GM12878 (cell line): ENCODE results near the gene FOXF1. TPM values are rescaled to one million over a fixed set of nuclear protein-coding genes. Genes with fewer than 3 reads are reported as not detected.

Source experiments
- ATAC-seq: fragments of 200-7000 bp; cut with Tn5 transposase; 3 replicates; pipeline ENCODE4 v1.9.1; 2020; ENCODE audit warnings: mild to moderate bottlenecking, moderate library complexity
- BruUV-seq: library from RNA; stranded (reverse); fragments of 400-500 nt; replicated peaks from 2 replicates; lab custom pipeline; 2021; lab: Mats Ljungman, UMichigan
- CTCF ChIA-PET: fragments of 300-600 bp; sonication (Branson Sonifier 250); formaldehyde crosslinking; extraction: SDS; loops from one replicate; lab custom pipeline; 2021; ENCODE audit warnings: inconsistent platforms; lab: Yijun Ruan, JAX
- POLR2A ChIA-PET: fragments of 350-600 bp; formaldehyde crosslinking; extraction: SDS; loops from one replicate; lab custom pipeline; 2021; ENCODE audit warnings: inconsistent platforms; lab: Charles Lee
- RAD21 ChIA-PET: fragments of 300-600 bp; sonication (Branson Sonifier 250); formaldehyde crosslinking; loops from one replicate; lab custom pipeline; 2023; ENCODE audit warnings: antibody characterized with exemption; ENCODE audit not compliant: unreplicated experiment; lab: Charles Lee
- SMC1A ChIA-PET: fragments of 300-600 bp; sonication (Branson Sonifier 250); formaldehyde crosslinking; loops from one replicate; lab custom pipeline; 2023; ENCODE audit not compliant: unreplicated experiment, uncharacterized antibody; lab: Charles Lee
- DNase-seq: peaks from one replicate; pipeline ENCODE4 v3.0.0-alpha.2; 2011; ENCODE audit warnings: low read depth, low spot score
- FAIRE-seq: peaks from 3 replicates; lab custom pipeline; 2011; peaks lifted over from hg19 to GRCh38; lab: Jason Lieb, UNC
- H2AFZ ChIP-seq: 2 replicates; pipeline ENCODE4 v1.6.0; 2011; ENCODE audit warnings: low read depth, low read length, control low read depth; ENCODE audit not compliant: control insufficient read depth
- H3K27ac ChIP-seq: 2 replicates; pipeline ENCODE4 v1.5.1; 2011; ENCODE audit warnings: control low read depth; ENCODE audit not compliant: control insufficient read depth, insufficient read depth
- H3K27me3 ChIP-seq, 2 experiments: replicated peaks in 1 of 2; 2 replicates each; pipeline versions ENCODE4 v1.6.0 to v1.6.1; 2011; ENCODE audit warnings: low read length in 1 of 2; ENCODE audit not compliant: control insufficient read depth in 2 of 2, insufficient read depth in 2 of 2
- H3K36me3 ChIP-seq, 2 experiments: 2 replicates each; pipeline ENCODE4 v1.5.1; 2011; ENCODE audit warnings: low read length in 1 of 2; ENCODE audit not compliant: control insufficient read depth in 2 of 2, insufficient read depth in 2 of 2
- H3K4me1 ChIP-seq: 2 replicates; pipeline ENCODE4 v1.6.1; 2011; ENCODE audit warnings: mild to moderate bottlenecking, low read length, moderate library complexity, mixed read lengths; ENCODE audit not compliant: control insufficient read depth, insufficient read depth
- H3K4me2 ChIP-seq: 2 replicates; pipeline ENCODE4 v1.6.0; 2011; ENCODE audit warnings: control low read depth; ENCODE audit not compliant: control insufficient read depth, insufficient read depth
- H3K4me3 ChIP-seq: fragments of 200-600 bp; sonication (generic); 2 replicates; pipeline ENCODE4 v1.5.1; 2016
- H3K79me2 ChIP-seq: 2 replicates; pipeline ENCODE4 v1.6.0; 2011; ENCODE audit warnings: low read length; ENCODE audit not compliant: control insufficient read depth, insufficient read depth
- H3K9ac ChIP-seq: 2 replicates; pipeline ENCODE4 v1.8.0; 2011; ENCODE audit warnings: low read length, control low read depth, mixed read lengths; ENCODE audit not compliant: control insufficient read depth, insufficient read depth
- H3K9me3 ChIP-seq: replicated peaks from 3 replicates; pipeline ENCODE4 v1.5.1; 2011; ENCODE audit warnings: mild to moderate bottlenecking, low read length; ENCODE audit not compliant: control insufficient read depth, insufficient read depth
- H4K20me1 ChIP-seq: 2 replicates; pipeline ENCODE4 v1.6.0; 2011; ENCODE audit not compliant: control insufficient read depth, insufficient read depth
- ATF7 ChIP-seq: fragments of 450-650 bp; IDR thresholded peaks from 2 replicates; pipeline ENCODE4 v1.6.1; 2016; ENCODE audit warnings: low read depth, mild to moderate bottlenecking
- BCLAF1 ChIP-seq: fragments of 450-650 bp; IDR thresholded peaks from 2 replicates; pipeline ENCODE4 v1.6.1; 2017; ENCODE audit warnings: antibody characterized with exemption, mild to moderate bottlenecking, moderate library complexity
- CHD1 ChIP-seq: IDR thresholded peaks from 2 replicates; pipeline ENCODE4 v1.6.1; 2012; ENCODE audit warnings: low read depth, low read length, improper control_type of control experiment
- CREB1 ChIP-seq: IDR thresholded peaks from 2 replicates; pipeline ENCODE4 v1.6.1; 2012; ENCODE audit warnings: low read depth, mild to moderate bottlenecking, inconsistent platforms
- EED ChIP-seq: sonication (generic); IDR thresholded peaks from 2 replicates; pipeline ENCODE4 v1.6.1; 2016; ENCODE audit warnings: antibody characterized with exemption, low read depth
- EZH2 ChIP-seq: IDR thresholded peaks from 2 replicates; pipeline ENCODE4 v1.6.1; 2012; ENCODE audit warnings: low read depth, mild to moderate bottlenecking, control low read depth, inconsistent platforms, low read length, borderline replicate concordance; ENCODE audit not compliant: control insufficient read depth
- HDGF ChIP-seq: fragments of 450-650 bp; IDR thresholded peaks from 2 replicates; pipeline ENCODE4 v1.6.1; 2016; ENCODE audit warnings: antibody characterized with exemption
- IKZF2 ChIP-seq, 2 experiments: fragments of 450-650 bp; IDR thresholded peaks; 2 replicates each; pipeline ENCODE4 v1.6.1; 2017; ENCODE audit warnings: mild to moderate bottlenecking in 2 of 2, moderate library complexity in 2 of 2
- IRF3 ChIP-seq: fragments of 450-650 bp; IDR thresholded peaks from 2 replicates; pipeline ENCODE4 v1.6.1; 2014; ENCODE audit warnings: mild to moderate bottlenecking
- JUND ChIP-seq: IDR thresholded peaks from 2 replicates; pipeline ENCODE4 v1.6.1; 2012; ENCODE audit warnings: low read depth, mild to moderate bottlenecking, low read length, improper control_type of control experiment, moderate library complexity
- MTA2 ChIP-seq: fragments of 450-650 bp; IDR thresholded peaks from 2 replicates; pipeline ENCODE4 v1.6.1; 2016; ENCODE audit warnings: low read depth, mild to moderate bottlenecking, moderate library complexity
- MYB ChIP-seq: fragments of 150-350 bp; IDR thresholded peaks from 2 replicates; pipeline ENCODE4 v1.6.1; 2014; ENCODE audit warnings: mild to moderate bottlenecking, low read depth, low read length, borderline replicate concordance
- NRF1 ChIP-seq: conservative IDR thresholded peaks from 2 replicates; pipeline ENCODE4 v1.6.1; 2011; ENCODE audit warnings: mild to moderate bottlenecking, low read depth, low read length, improper control_type of control experiment
- RAD21 ChIP-seq: IDR thresholded peaks from 2 replicates; pipeline ENCODE4 v1.6.1; 2011; ENCODE audit warnings: mild to moderate bottlenecking, low read depth, low read length, moderate library complexity; ENCODE audit not compliant: insufficient read depth
- RAD51 ChIP-seq: fragments of 450-650 bp; IDR thresholded peaks from 2 replicates; pipeline ENCODE4 v1.6.1; 2016; ENCODE audit warnings: moderate library complexity, mild to moderate bottlenecking, inconsistent platforms
- SPI1 ChIP-seq: IDR thresholded peaks from 2 replicates; pipeline ENCODE4 v1.6.1; 2011; ENCODE audit warnings: low read depth, mild to moderate bottlenecking, low read length, moderate library complexity, borderline replicate concordance; ENCODE audit not compliant: insufficient read depth
- SREBF1 ChIP-seq: IDR thresholded peaks from 2 replicates; pipeline ENCODE4 v1.6.1; 2012; ENCODE audit warnings: mild to moderate bottlenecking, low read length
- SREBF2 ChIP-seq: IDR thresholded peaks from 2 replicates; pipeline ENCODE4 v1.6.1; 2012; ENCODE audit warnings: mild to moderate bottlenecking, low read length
- TBL1XR1 ChIP-seq: IDR thresholded peaks from 2 replicates; pipeline ENCODE4 v1.6.1; 2012; ENCODE audit warnings: low read depth, low read length, improper control_type of control experiment
- ZZZ3 ChIP-seq: IDR thresholded peaks from 2 replicates; pipeline ENCODE4 v1.6.1; 2011; ENCODE audit warnings: low read depth; ENCODE audit not compliant: control insufficient read depth, insufficient read length
- WGBS: methylation state at CpG from one replicate; pipeline ENCODE4 v1.1.6; 2016; ENCODE audit warnings: low lambda C conversion rate; ENCODE audit not compliant: insufficient replicate concordance, insufficient coverage; ENCODE audit errors: missing lambda C conversion rate; 5-methylcytosine and 5-hydroxymethylcytosine counted together
- in situ Hi-C: fragments of 300-500 bp; cut with MboI; formaldehyde crosslinking; loops from 9 replicates; pipeline ENCODE4 v1.14.3; 2018; ENCODE audit warnings: mixed read lengths
- intact Hi-C: fragments of 100-400 bp; cut with micrococcal nuclease; formaldehyde crosslinking; loops from one replicate; pipeline ENCODE4 v1.14.2; 2022; ENCODE audit not compliant: unreplicated experiment
- polyA plus RNA-seq, 11 experiments: library from polyadenylated mRNA; depleted of rRNA in 4 of 11; unstranded in 6 of 11; stranded (reverse) in 5 of 11; fragments of >200 nt; fragmentation: Nextera tagmentation in 4 of 11; fragmentation: Illumina TruSeq in 1 of 11; extraction: Ambion mirVana in 4 of 11; extraction: Trizol in 1 of 11; gene quantifications; 1 replicate in 1 of 11; 2 replicates in 10 of 11; pipeline versions ENCODE4 v1.2.1 to v1.2.3, GENCODE V29; 2011 to 2016; ENCODE audit warnings: inconsistent platforms in 2 of 11, missing spikeins in 2 of 11, low read depth in 1 of 11
- total RNA-seq, 4 experiments: library from RNA; depleted of rRNA in 3 of 4; stranded (reverse); fragments of >200 nt in 3 of 4; fragmentation: Illumina TruSeq in 1 of 4; extraction: Trizol in 1 of 4; gene quantifications; 2 replicates each; pipeline versions ENCODE4 v1.2.1 to v1.2.3, GENCODE V29; 2013 to 2021

FOXF1 gene
- total and polyA plus RNA-seq, 10 of the 15 experiments (the other 5 are each of a cell fraction or from before 2014, with no cell fraction given), result 0.01 TPM; not detected in 9

- TF ChIP-seq IRF3 (no peak), SREBF2 (no peak), IKZF2 (IDR thresholded peaks at IDR 0.05) (no peak), ZZZ3 (no peak), EZH2 (no peak), HDGF (no peak), ATF7 (no peak), CREB1 (no peak)
These were observed 5.7 kb downstream of the FOXF1 start (continued) for GRCh38 chr16:86515777-86516622.

GRCh38 chr16:86516623-86517003, 6.3 kb downstream of the FOXF1 start:
- no peak overlapping the region for H3K9ac ChIP-seq
- intact Hi-C loops, result loop anchor here (1.0 to 10.0 kb wide), 2 partner anchors 472 to 695 kb away; no protein-coding TSS in a partner anchor
- TF ChIP-seq TBL1XR1 (no peak), ATF7 (no peak), SPI1 (no peak), MTA2 (no peak), BCLAF1 (no peak), NRF1 (no peak), MYB (no peak), SREBF1 (no peak), JUND (no peak), EED (no peak), RAD51 (no peak), CHD1 (no peak), RAD21 (no peak)

More at GRCh38 chr16:86516623-86517003, 6.3 kb downstream of the FOXF1 start:
- ChIA-PET RAD21 (interaction anchor here (1.0 kb wide), 1 partner anchor 446 kb away, joined by 3 read pairs; no protein-coding TSS in a partner anchor), POLR2A (interaction anchor here (0.5 kb wide), 1 partner anchor 81 kb away, joined by 4 read pairs; no protein-coding TSS in a partner anchor), CTCF (interaction anchor here (1.7 to 5.7 kb wide), 6 partner anchors 173 to 698 kb away, joined by 4 to 37 read pairs (median 14); no protein-coding TSS in a partner anchor), SMC1A (interaction anchor here (1.5 kb wide), 1 partner anchor 396 kb away, joined by 3 read pairs; no protein-coding TSS in a partner anchor)
- H3K4me1 ChIP-seq, result no peaks in the 10 kb centered on the region
- H3K36me3 ChIP-seq, result no peaks in the 10 kb centered on the region
- H3K27me3 ChIP-seq, result peaks cover 8 to 11% of the 10 kb centered on the region in 2 experiments
- BruUV-seq, result no TSS peak
- H3K4me3 ChIP-seq, result no peak overlapping the region
- H3K27ac ChIP-seq, result no peak overlapping the region
- in situ Hi-C loops, result loop anchor here (5.0 to 10.0 kb wide), 2 partner anchors 444 to 472 kb away; no protein-coding TSS in a partner anchor
- FAIRE-seq, result no peak
- H3K4me2 ChIP-seq, result no peak overlapping the region
- no peaks in the 10 kb centered on the region for H4K20me1 ChIP-seq
- no peak overlapping the region for H2AFZ ChIP-seq
- WGBS, result 28% methylated on average over 29 of the region's 29 CpGs
- DNase-seq, result no peak
- no peaks in the 10 kb centered on the region for H3K9me3 ChIP-seq
- no peaks in the 10 kb centered on the region for H3K79me2 ChIP-seq
- ATAC-seq, result no peak
